ENCODE results near the gene KLHDC10.
"Not testable (repeated sequence)": the region's sequence is repeated elsewhere in the genome, so short reads cannot be mapped to it uniquely, and the experiment has no call there.

The KLHDC10 gene, protein sequence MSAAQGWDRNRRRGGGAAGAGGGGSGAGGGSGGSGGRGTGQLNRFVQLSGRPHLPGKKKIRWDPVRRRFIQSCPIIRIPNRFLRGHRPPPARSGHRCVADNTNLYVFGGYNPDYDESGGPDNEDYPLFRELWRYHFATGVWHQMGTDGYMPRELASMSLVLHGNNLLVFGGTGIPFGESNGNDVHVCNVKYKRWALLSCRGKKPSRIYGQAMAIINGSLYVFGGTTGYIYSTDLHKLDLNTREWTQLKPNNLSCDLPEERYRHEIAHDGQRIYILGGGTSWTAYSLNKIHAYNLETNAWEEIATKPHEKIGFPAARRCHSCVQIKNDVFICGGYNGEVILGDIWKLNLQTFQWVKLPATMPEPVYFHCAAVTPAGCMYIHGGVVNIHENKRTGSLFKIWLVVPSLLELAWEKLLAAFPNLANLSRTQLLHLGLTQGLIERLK

DNA sequence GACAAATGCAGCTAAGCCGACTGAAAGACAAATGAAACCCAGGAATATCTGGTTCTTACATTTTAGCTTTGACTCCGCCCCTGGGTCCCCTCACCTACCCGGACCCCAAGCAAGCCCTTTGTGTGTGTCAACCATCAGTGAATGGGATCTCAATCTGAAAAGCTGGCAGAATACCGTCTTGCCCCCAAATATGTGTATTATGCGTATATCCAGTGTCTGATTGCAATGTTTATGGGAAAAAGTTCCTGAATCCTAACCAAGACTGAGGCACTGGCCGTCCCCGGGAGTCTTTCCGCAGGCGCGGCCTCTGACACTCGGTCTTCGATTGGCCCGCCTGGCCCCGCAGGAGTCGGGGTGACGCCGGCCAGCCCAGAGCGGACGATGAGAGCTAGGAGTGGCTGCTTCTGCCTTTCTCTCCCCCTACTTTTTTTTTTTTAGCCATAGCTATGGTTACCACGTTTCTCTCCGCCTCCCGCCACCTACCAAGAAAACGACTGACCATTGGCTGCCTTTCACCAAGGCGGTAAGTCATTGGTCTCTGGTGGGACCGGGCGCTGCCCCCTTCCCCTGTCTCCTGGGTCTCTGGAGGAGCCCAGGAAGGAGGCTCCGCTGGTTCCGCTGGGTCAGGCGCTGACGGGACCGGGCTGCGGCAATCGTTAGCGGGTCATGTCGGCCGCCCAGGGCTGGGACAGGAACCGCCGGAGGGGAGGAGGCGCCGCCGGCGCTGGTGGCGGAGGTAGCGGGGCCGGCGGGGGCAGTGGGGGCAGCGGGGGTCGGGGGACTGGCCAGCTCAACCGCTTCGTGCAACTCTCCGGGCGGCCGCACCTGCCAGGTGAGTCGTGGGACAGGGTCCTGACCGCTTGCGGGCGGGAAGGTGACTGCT lies at the start of gene KLHDC10:
TSS of gene KLHDC10 (plus strand) at position 557 of the 883 bp plus-strand sequence. CDS start at position 667, 110 bp downstream.
- DNase-seq = peak; percentile 99

DNA sequence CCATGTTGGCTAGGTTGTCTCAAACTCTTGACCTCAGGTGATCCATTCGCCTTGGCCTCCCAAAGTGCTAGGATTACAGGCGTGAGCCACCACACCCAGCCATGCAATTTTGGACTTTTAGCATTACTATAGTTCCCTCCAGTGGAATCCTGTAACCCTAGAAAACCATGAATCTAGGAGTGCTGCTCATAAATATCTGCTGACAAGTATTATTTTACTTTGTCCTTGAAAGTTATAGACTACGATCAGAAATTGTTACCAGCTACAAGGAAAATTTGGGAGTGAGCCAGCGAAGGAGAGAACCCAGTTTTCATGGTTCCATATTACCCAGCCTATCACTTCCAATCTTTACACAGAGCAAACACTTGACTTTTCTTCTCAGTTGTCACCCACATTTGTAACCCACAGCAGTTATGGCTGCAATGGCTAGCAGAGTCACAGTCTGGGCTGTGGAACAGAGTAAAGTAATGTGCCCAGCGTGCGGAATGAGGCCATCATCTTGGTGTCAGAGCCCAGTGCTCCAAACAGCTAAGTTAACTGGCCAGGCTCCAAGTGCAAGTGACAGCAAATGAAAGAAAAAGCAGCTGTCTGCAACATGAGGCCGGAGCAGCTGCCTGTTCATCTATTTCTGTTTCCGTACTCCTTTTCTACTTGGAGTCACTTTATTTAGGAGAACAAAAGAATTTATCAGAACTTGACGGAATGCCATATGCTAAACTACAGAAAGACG lies 49.1 kb upstream of the KLHDC10 start:
- no peak for DNase-seq

DNA sequence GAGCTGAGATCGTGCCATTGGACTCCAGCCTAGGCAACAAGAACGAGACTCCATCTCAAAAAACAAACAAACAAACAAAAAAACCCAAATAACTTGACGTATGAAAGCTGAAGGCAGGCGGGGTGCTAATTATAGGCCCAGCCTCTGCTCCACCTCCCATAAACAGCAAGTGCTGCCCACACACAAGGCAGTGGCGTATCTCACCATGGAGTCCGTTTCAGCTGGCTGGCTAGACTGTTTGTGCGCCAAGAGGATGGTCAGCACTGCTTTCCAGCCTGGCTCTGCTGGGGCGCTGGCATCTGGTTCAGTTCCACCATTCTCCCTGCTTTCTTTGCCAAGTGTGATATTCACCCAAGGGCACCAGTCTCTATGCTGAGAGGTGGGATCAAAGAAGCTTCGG lies 48.2 kb upstream of the KLHDC10 start:
- DNase-seq = no peak

DNA sequence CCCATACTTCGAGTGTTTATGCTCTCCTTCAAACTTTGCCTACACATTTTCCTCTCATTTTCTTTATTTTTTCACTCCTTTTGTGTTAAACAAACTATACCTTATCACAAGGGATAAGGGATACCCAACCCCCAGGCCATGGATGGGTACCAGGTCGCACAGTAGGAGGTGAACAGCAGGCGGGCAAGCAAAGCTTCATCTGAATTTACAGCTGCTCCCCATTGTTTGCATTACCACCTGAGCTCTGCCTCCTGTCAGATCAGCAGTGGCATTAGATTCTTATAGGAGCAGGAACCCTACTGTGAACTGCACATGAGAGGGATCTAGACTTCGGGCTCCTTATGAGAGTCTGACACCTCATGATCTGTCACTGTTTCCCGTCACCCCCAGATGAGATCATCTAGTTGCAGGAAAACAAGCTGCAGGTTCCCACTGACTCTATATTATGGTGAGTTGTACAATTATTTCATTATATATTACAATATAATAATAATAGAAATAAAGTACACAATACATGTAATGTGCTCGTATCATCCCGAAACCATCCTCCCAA lies 47.6 kb upstream of the KLHDC10 start:
- DNase-seq = no peak

DNA sequence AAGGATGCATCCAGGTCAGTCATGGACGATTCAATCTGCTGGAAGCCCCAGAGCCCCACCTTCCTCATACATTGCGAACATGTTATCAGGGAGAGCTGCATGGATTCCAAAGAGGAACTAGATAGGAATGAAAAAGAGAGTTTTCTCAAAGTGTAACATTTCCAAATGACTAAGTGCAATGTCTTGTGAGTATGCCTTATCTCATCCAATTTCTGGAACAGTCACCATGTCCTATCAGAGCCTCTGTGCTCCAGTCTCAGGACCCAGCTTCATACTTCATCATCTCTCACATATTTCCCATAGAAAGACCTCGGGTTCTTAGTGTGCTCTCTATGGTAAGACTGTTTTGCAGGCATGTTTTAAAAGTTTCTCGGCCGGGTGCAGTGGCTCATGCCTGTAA lies 45.9 kb upstream of the KLHDC10 start:
- DNase-seq = peak; percentile 15

DNA sequence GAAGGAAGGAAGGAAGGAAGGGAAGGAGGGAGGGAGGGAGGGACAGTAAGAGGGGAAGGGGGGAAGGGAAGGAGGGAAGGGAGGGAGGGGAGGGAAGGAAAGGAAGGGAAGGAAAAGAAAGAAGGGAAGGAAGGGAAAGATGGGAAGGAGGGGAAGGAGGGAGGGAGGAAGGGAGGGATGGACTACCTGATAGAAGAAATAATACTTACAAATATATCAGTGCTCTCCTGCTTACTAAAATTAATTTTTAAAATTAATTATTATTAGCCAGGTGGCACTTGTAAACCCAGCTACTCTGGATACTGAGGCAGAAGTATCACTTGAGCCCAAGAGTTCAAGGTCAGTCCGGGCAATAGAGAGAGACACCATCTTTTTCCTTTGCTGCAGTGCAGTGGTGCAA lies 37.6 kb upstream of the KLHDC10 start:
- DNase-seq = no peak

DNA sequence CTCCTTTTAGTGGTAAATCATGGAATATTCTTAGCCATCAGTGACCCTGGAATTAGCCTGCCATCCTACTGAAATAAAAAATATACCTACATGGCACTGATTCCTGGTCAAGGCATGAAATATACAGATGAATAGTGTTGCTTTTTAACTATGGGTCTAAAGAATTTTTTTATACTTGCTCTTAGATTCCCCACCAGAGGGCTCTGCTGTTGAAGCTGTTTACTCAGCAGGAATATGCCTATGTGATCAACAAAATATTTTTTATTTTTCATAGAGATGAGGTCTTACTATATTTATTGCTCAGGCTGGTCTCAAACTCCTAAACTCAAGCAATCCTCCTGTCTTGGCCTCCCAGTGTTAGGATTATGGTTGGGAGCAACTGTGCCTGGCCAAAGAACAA lies 32.6 kb upstream of the KLHDC10 start:
- DNase-seq = no peak

DNA sequence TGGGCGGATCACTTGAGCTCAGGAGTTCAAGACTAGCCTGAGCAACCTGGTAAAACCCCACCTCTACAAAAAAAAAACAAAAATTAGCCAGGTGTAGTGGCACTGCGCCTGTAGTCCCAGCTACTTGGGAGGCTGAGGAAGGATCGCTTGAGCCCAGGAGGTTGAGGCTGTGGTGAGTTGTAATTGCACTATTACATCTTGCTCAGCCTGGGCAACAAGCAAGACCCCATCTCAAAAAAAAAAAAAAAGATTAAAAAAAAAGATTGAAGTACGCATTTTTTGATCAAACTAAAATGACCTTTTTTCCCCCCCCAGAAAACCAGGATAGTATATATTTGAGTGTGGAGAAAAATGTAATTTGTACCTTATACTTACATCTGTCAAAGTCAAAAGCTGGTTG lies 29.8 kb upstream of the KLHDC10 start:
- DNase-seq = no peak

DNA sequence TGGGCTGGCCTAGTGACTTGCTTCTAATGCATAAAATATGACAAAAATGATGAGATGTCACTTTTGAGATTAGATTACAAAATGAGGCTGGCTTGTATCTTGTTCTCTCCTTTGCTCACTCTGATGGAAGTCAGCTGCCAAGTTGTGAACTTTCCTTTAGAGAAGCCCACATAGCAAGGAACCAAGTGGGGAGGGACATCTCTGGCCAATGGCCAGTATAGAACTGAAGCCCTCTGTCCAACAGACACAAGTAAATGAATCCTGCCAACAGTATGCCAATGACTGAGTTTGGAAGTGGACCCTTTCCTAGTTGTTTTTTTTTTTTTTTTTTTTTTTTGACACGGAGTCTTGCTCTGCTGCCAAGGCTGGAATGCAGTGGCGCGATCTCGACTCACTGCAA lies 22.5 kb upstream of the KLHDC10 start:
- no peak for DNase-seq

DNA sequence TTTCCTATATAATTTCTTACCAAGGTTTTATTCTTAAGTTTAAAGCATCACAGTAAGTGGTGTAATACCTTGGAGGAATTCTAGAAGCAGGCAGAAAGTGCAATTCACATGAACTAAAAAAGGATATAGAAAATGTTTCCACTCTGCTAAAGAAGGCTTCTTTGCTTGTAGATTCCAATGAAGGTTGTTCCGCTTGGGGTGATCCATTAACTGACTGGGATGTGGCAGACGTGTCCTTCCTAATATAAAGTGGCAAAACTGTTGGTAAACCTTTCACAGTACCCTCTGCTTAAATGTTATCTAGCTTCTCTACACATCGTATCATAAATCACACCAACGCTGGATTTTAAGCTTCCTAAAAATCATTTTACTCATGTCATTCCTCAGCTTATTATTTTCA lies 21.4 kb upstream of the KLHDC10 start:
- no peak for DNase-seq

DNA sequence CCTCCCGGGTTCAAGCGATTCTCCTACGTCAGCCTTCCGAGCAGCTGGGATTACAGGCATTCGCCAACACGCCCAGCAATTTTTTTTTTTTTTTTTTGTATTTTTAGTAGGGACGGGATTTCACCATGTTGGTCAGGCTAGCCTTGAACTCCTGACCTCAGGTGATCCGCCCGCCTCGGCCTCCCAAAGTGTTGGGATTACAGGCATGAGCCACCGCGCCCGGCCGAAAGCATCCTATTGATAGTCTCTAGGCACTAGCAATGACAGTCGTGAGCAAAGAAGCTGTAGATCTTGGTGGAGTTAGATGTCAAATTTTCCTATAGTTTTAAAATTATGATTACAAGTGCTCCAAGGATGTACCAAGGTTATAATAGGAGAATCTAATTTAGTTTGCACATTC lies 18.1 kb upstream of the KLHDC10 start:
- DNase-seq = not testable (repeated sequence)

DNA sequence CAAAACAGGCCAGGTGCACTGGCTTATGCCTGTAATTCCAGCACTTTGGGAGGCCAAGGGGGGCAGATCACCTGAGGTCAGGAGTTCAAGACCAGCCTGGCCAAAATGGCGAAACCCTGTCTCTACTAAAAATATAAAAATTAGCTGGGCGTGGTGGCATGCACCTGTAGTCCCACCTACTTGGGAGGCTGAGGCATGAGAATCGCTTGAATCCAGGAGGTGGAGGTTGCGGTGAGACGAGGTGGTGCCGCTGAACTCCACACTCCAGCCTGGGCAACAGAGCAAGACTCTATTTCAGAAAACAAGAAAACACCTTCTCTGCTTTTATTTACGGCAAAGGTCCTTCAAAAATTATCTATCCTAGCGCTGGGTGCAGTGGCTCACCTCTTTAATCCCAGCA lies 15.1 kb upstream of the KLHDC10 start:
- DNase-seq = not testable (repeated sequence)

DNA sequence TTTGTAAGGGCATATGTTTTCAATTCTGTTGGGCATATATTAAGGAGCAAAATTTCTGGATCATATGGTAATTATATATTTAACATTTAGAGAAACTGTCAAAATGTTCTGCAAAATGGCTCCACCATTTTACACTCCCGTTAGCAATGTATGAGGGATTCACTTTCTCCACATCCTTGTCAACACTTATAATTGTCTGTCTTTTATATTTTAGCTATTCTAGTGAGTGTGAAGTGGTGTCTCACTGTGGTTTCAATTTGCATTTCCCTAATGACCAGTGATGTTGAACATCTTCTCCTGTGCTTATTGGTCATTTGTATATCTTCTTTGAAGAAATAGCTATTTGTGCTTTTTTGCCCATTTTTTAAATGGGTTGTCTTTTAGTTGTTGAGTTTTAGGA lies 8.1 kb upstream of the KLHDC10 start:
- no peak for DNase-seq

DNA sequence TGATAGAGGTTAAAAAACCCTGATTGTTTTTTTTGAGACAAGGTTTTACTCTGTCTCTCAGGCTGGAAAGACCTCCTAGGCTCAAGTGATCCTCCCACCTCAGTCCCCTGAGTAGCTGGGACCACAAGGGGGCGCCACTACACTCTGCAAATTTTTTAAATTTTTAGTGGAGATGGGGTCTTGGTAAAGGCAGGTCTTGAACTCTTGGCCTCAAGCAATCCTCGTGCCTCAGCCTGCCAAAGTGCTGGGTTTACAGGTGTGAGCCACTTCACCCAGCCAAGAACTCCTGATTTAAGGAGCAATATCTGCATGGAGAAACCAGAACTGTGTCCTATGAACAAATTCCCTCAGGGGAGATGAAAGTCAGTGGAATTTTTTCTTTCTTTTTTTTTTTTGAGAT lies 7.3 kb upstream of the KLHDC10 start:
- DNase-seq = peak; percentile 39

DNA sequence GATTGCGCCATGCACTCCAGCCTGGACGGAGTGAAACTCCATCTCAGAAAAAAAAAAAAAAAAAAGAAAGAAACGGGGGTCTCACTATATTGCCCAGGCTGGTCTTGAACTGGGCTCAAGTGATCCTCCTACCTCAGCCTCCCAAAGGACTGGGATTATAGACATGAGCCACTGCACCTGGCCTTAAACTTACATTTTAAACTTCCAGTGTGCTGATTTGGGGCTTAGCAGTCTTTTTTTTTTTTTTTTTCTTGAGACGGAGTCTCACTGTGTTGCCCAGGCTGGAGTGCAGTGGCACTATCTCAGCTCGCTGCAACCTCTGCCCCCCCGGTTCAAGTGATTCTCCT lies 5.8 kb upstream of the KLHDC10 start:
- DNase-seq = not testable (repeated sequence)

DNA sequence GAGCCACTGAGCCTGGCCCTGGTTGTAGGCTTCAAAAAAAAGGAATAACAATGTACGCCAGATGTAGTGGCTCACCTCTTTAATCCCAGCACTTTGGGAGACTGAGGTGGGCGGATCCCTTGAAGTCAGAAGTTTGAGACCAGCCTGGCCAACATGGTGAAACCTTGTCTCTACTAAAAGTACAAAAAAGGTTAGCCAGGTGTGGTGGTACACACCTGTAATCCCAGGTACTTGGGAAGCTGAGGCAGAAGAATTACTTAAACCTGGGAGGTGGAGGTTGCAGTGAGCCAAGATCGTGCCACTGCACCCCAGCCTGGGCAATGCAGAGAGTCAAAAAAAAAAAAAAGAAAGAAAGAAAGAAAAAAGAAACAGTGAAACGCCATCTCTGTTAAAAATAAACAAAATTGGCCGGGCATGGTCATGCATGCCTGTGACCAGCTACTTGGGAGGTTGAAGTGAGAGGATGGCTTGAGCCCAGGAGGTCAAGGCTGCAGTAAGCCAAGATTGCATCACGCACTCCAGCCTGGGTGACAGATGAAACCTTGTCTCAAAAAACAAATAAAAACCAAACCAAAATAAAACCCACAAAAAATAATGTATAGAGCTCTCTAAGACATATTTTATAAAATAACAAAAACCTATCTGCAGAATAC lies 4.7 kb upstream of the KLHDC10 start:
- DNase-seq = no peak

DNA sequence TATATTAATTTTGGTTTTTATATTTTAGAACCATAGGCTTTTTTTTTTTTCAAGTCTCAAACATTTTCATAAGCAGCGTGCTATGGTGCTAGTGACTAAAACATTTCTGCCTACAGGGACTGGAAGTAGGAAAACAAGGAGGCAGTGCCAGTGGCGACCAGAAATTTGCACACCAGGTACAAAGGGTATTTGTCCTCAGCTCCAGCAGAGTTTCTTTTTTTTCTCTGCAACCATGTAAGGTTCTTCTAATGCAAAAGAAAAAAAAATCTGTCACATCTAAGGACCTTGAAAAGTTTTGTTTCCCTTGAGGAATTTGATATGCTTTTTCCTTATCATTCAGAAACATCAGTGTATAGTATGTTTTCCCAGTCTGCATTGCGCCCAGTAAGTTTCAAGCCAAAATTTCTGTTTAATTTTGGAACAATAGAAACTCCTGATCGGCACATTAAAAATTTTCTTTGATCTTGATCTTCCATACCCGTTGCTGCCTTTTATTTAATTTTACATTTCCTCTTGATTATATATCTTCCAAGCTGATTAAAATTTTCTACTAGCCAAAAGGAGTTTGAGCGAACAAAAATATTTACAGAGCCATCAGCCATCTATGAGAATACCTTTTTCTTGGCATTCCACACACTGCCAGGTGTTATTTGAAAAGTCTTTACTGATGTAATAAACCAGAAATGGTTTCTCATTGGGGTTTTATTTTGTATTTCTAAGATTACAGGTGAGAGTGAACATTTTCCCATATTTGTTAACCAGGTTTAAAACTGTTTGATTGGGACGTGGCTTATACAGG lies 956 bp upstream of the KLHDC10 start:
- DNase-seq = no peak

DNA sequence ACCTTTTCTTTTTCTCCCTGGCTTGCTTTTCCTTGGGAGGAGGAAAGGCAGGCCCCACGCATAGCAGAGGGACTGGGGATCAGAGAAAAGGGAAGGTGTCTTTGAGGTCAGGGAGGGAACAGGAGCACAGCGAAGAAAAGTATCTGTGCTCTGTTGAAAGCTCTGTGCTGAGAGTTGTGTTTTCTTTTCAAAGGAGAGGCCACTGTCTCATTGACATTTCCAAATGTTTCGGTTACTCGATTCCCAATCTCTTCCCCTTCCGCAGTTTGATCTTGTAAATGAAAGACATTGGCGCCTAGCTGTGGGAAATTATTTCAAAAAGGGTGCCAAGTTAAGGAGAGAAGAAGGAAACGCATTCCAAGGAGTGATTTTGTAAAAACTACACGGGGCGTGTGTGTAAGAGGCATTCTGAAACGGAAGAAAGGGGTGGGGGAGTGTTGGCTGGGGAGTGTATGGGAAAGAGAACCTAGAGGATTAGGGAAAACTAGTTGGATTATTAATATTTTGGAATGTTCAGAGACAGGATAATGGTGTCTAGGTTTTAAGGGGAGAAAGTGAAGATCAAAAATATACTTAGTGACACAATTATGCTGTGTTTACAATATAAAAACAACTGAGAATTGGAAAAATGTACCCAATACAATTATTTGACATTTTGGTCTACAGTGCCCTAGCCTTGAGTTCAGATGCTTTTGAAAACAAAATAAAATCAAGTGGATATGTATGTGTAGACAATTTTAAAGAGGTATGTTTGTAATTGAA lies 708 bp downstream of the KLHDC10 start:
- DNase-seq = peak; percentile 7

DNA sequence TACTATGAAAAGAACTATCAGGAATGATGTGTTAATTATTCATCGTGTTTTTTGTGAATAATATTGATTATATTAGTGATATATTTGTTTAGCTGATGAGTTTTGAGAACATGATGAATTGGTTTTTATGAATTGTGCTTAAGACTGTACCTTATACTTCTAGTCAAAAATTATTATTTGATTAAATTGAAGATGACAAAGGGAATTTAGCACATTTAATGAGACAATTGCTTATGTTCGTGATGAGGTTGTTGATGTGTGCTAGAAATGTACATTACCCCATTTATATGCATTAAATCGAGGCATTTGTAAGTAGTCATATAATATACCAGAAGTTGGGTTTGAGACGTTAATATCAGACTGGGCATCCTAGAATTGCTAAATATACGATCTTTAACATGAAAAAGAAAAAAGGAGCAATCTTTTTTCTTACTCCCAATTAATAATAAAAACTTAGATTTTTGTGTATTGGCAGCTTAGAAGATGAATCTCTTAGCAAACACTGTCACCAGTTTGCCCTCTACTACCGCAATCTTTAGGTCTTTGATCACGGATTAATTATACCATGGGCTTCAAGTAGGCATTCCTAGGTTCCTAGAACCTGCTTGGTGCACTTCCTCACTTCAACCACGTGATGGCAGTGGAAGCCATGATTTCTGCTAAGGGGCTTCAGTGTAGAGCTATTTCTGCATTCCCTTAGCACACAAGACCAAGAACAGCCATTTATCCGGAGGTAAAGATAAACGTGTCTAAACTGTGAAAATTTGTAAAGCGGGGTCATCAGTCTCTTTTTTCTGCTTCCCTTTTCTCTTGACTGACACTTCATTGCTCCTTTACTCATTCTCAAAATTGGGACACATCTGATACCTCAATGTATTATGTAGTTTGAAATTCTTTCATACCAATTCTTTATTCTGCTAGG lies 1.6 kb downstream of the KLHDC10 start:
- DNase-seq = peak; percentile 85

All from fibroblast of skin of right biceps (primary cell).